GM21515 (cell line): ENCODE results near the gene KCNG2.
"Not testable (repeated sequence)": the region's sequence is repeated elsewhere in the genome, so short reads cannot be mapped to it uniquely, and the experiment has no call there.

Experiments used
- ATAC-seq: cut with Tn5 transposase; IDR thresholded peaks from one replicate; pipeline ENCODE4 v1.9.1; 2021; ENCODE audit not compliant: unreplicated experiment

The KCNG2 gene

GRCh38 chr18:79868811-79869541 is 71.2 kb downstream of the KCNG2 start:
- ATAC-seq, result no peak

DNA sequence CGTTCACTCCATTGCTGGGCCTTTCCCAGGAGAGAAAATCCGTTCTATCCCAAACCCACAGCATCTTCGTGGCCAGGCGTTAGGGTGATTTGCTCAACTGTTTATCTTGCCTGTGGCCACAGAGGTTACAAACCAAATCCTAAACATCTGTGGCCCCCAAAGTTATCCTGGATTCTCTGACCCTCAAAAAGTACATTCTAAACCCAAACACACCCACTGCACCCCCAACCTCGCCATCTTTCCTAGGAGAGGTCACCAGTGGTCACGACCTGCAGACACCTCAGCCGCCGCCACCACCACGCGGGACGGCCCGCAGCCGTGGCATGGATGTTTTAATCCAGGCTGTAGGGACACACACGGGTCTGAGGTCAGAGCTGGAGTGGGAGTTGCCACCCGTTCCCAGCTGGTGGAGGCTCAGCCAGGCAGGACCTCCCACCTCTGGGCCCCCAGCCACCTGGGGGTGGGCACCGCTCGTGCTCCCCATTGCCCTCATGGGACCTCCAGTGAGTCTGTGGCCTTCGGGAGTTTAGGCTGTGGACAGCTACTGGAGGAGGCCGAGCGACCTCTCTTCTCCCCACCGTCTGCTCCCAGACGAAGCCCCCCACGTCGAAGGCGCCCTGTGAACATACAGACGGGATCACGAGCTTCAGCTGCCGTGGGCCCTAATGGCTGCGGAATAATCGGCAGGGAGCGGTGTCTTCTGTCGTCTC is 72.0 kb downstream of the KCNG2 start:
- ATAC-seq, result no peak

DNA sequence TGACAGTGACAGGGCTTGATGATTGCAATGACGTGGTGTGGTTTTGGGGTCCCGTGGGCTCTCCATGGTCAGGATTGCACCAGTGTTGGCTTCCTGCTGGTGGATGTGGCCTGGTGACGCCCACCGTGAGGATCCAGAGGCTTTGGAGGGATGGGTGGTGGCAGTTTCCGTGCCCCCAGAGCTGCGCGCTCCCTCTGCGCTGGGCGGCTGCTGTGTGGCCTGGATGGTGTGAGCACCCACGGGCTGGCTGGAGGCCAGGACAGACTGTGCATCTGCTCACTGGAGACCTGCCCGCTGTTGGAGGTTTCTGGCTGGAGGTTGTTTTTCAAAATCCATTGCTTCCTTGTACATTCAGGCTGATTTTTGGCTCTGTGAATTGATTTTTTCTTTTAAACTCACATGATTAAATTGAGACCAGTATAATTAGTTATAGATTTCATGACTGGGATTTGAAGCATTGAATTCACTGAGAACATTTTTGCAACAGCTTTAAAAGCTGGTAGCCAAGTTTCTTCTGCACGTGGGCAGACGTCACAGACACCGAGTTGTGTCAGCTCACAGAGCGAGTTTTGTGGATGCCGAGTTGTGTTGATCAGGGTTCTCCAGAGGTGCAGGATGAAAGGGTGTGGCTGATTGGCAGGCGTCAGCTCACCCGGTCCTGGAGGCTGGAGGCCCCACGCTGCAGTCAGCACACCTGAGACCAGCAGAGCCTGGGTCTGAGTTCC is 72.7 kb downstream of the KCNG2 start:
- no peak for ATAC-seq

DNA sequence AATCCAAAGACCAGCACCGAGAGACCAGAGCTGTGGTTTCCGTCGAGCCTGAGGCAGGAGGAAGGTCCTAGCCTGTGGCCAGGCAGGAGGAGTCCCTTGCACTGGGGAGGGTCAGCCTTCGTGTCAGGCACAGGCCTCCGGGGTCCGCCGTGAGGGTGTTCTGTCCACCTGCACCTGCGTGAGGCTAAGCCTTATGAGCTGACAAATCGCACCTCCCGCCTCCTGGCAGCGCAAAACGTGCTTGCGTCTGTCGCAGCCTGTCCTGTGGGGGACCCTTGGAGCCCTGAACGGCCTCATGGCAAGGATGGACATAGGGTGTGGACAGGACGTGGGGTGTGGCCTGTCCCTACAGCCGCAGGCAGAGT is 73.3 kb downstream of the KCNG2 start:
- ATAC-seq, result no peak

DNA sequence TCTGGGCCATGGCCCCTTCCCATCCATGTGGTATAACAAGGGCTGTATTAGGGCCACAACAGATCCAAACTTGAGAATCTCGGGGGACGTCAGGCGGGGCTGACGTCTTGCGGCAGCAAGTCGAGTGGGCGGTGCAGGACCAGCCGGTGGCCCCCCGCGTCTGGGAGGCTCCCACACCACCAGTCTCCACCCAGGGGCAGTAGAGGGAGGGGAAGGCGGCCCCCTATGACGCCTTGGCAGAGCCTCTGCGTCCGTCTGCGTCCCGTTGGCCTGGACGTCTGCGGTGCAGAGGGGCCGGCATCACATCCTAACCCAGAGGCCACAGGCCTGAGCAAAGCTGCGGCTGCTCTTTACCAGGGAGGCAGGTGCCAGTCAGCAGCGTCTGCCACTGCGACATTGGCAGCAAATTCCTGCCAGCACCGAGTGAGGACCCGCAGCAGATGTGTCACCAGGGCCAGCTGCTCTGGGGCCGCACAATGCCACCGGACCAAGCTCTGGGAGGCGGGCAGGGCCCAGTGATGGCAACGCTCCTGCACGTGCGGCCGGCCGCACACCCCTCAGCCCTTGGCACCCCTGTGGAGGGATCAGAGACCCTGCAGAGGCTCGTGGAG is 73.8 kb downstream of the KCNG2 start:
- no peak for ATAC-seq

DNA sequence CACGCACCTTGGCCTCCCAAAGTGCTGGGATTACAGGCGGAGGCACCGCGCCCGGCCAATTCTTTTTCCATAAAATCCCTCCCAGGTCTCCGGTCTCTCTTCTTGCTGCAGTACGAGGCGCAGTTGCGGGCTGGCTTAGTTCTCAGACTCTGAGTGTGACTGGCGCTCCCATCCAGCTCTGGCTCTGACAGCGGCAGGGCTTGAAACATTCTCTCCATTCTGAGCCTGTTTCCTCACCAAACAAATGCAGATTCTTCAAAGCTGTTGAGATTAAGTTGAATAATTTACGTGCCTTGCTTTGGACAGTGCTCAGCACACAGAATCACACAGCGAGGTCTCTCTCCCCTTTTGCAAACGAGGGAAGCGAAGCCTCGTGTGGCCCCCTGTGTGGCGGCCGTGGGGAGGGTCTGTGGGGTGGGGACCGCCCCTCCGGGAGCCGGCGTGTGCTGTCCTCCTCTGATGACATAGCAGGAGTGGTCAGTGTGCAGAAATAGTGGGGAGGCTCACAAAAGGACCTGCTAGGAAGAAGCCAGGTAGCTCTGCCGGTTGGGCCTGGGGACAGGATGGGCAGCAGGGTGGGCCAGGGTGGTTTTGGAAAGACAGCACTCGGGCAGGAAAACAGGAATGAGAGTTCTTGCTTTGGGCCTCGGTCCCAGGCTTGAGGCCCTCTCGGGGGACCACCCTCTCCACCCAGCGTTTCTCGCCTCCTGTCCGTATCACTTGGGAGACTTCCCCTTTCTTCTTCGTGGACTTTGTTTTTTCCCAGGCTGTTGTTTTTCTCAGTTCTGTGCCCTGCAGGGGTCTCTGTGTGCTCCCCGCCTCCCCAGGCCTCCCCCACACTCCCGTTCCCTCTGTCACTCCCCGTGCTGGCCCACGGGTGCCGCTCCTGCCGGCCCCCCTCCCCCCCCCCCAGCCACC is 75.0 kb downstream of the KCNG2 start:
- ATAC-seq, result no peak

- no peak for ATAC-seq
These were observed 75.8 kb downstream of the KCNG2 start for GRCh38 chr18:79873449-79874110.

- ATAC-seq, result no peak
These were observed 77.1 kb downstream of the KCNG2 start for GRCh38 chr18:79874553-79875530.

GRCh38 chr18:79875531-79875919 is 77.8 kb downstream of the KCNG2 start:
- ATAC-seq, result no peak

- no peak for ATAC-seq
These were observed 78.3 kb downstream of the KCNG2 start for GRCh38 chr18:79875931-79876461.

- ATAC-seq, result no peak
These were observed 78.8 kb downstream of the KCNG2 start for GRCh38 chr18:79876497-79876896.

DNA sequence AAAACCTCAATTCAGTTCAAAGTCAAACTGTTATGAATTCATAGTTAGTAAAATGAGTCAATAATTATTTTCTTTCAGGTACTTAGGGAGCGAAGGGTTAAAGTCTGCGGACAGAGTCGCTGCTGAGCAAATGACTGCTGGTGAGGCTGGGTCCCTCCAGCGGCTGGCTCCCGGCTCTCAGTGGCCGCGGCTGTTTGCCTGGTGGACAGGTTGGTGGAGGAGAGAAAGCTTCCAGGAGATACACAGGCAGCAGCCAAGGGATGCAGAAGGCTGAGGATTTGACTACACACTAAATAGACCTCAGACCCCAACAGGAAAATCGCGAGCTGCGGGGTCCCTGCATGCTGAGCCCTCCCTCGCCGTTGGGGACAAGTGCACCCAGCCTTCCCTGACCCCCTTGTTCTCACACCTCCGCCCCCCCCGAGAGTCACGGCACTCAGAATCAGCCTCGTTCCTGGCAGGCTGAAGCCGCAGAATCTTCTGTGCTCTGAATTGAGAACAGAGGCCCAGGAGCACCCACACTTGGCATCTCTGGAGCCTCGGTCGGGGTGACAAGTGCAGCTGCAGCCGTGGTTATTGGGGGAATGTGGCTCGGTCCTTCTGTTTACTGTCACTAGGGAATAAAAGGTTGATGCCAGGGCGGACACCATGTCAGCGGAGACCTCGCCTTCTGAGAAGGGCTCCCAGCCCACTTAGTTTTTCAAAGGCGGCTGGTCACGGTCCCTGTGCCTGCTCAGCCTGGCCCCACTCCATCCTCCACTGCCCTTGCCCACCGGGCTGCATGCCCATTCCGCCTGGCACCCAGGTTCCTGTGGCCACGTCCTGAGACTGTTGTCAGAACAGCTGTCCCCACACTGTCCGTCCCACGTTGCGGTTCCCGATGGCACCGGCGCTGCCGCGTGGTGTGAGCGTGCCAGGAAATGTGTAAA is 79.7 kb downstream of the KCNG2 start:
- no peak for ATAC-seq

DNA sequence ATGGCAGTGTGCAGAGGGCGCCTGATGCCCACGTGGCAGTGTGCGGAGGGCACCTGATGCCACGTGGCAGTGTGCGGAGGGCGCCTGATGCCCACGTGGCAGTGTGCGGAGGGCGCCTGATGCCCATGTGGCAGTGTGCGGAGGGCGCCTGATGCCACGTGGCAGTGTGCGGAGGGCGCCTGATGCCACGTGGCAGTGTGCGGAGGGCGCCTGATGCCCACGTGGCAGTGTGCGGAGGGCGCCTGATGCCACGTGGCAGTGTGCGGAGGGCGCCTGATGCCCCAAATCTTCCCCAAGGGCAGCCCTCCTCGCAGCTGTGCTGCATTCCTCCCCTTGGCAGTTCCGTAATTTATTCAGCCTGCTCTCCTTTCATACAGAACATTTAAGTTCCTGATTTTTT is 80.5 kb downstream of the KCNG2 start:
- ATAC-seq, result not testable (repeated sequence)

DNA sequence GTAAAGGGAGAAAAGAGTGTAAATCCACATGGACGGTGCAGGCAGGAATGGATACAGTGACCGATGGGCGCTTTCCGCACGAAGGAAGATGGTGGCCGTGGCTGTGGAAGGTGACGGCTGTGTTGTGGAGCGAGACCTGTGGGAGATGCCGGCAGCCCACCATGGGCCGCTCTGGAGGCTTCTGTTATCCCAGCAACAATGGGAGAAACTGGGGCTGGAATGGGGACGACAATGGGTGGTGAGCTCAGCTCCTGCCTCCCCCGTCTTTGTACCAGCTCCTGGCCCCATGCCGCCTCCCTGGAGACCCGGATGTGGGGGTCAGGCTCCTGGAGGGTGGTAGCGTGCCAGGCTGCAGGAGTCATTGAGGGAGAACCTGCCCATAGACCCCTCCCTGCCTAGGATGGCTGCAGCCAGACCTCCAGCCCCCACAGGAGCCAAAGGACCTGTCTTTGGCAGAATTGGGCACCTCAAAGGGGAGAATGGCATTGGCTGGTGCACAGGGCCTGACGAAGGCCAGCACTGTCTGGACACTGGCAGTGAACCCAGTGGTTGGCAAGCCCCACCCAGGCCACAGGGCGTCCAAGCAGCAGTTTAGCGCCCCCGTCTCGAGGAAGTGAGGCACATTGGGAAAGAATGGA is 81.1 kb downstream of the KCNG2 start:
- no peak for ATAC-seq

DNA sequence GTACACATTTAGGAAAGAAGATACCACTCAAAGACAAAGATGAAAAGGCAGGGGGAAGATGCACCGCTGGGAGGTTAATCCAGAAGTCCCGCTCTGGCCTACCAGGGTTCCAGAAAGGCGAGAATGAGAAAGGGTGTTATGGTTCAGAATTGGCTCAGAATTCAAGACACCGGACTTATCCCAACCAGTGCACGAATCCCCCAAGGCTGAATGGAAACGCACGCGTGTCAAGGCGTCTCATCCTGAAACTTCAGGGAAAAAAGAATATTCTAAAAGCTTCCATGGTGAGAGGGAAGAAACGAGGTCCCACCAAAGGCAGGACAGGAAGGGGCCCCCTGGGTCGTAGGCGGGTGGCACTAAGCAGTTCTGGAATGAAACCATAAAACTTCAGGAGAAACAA is 81.8 kb downstream of the KCNG2 start:
- no peak for ATAC-seq

GRCh38 chr18:79881695-79882094 is 84.0 kb downstream of the KCNG2 start:
- no peak for ATAC-seq
